Measurements from ENCODE around the gene DENND6B. TPM values are rescaled to one million over a fixed set of nuclear protein-coding genes. Genes with fewer than 3 reads are reported as not detected.
"Not testable (repeated sequence)": the region's sequence is repeated elsewhere in the genome, so short reads cannot be mapped to it uniquely, and the experiment has no call there.

The DENND6B gene
- total RNA-seq, 1 experiment from 2014 or later = 1.2 TPM

- DNase-seq (ENCODE audit: low spot score) = not testable (repeated sequence)
These were observed 53.0 kb downstream of the DENND6B start for GRCh38 chr22:50273781-50274180.

- DNase-seq (ENCODE audit: low spot score) = not testable (repeated sequence)
These were observed 53.5 kb downstream of the DENND6B start for GRCh38 chr22:50273352-50273751.

- no peak for DNase-seq (ENCODE audit: low spot score)
These were observed 54.6 kb downstream of the DENND6B start for GRCh38 chr22:50272044-50272802.

- no peak for DNase-seq (ENCODE audit: low spot score)
These were observed 55.3 kb downstream of the DENND6B start for GRCh38 chr22:50271519-50271970.

GRCh38 chr22:50270666-50271394, 56.0 kb downstream of the DENND6B start:
- DNase-seq (ENCODE audit: low spot score) = no peak

- DNase-seq (ENCODE audit: low spot score) = no peak
These were observed 56.7 kb downstream of the DENND6B start, which contains the start of gene MAPK11 for GRCh38 chr22:50269970-50270665. MAPK11 (minus strand) TSS chr22:50270380; CDS start chr22:50270292, 88 bp downstream.

GRCh38 chr22:50269573-50269969, 57.2 kb downstream of the DENND6B start:
- no peak for DNase-seq (ENCODE audit: low spot score)

GRCh38 chr22:50268655-50269113, 58.1 kb downstream of the DENND6B start:
- DNase-seq (ENCODE audit: low spot score) = no peak

- no peak for DNase-seq (ENCODE audit: low spot score)
These were observed 59.0 kb downstream of the DENND6B start for GRCh38 chr22:50267591-50268390.

GRCh38 chr22:50266994-50267393, 59.8 kb downstream of the DENND6B start:
- DNase-seq (ENCODE audit: low spot score) = no peak

- DNase-seq (ENCODE audit: low spot score) = no peak
These were observed 61.7 kb downstream of the DENND6B start for GRCh38 chr22:50264946-50265669.

- DNase-seq (ENCODE audit: low spot score) = no peak
These were observed 62.6 kb downstream of the DENND6B start for GRCh38 chr22:50264104-50264745.

- no peak for DNase-seq (ENCODE audit: low spot score)
These were observed 63.7 kb downstream of the DENND6B start for GRCh38 chr22:50262973-50263617.

- DNase-seq (ENCODE audit: low spot score) = peak; percentile 66
These were observed 64.3 kb downstream of the DENND6B start for GRCh38 chr22:50262460-50262911.

GRCh38 chr22:50261615-50262459, 65.0 kb downstream of the DENND6B start, which contains the start of gene MAPK12:
MAPK12 (minus strand) TSS chr22:50261683; CDS start chr22:50261509, 174 bp downstream.
- DNase-seq (ENCODE audit: low spot score) = no peak

GRCh38 chr22:50260801-50261614, 65.8 kb downstream of the DENND6B start:
- no peak for DNase-seq (ENCODE audit: low spot score)

- DNase-seq (ENCODE audit: low spot score) = no peak
These were observed 66.4 kb downstream of the DENND6B start for GRCh38 chr22:50260434-50260800.

GRCh38 chr22:50259302-50259701, 67.5 kb downstream of the DENND6B start:
- DNase-seq (ENCODE audit: low spot score) = no peak
